GM23338 (cell line): ENCODE measurements around the gene DIAPH3. TPM values are rescaled to one million over a fixed set of nuclear protein-coding genes. Genes with fewer than 3 reads are reported as not detected.

Source experiments
- ATAC-seq: fragments of 200-7000 bp; cut with Tn5 transposase; 3 replicates; pipeline ENCODE4 v1.9.1; 2020
- DNase-seq: peaks from one replicate; pipeline ENCODE4 v3.0.0-alpha.2; 2015; ENCODE audit warnings: low spot score
- H2AFZ ChIP-seq: fragments of 200-600 bp; sonication (generic); 2 replicates; pipeline ENCODE4 v1.8.0; 2016; ENCODE audit warnings: antibody characterized with exemption, mild to moderate bottlenecking, moderate library complexity
- H3F3A ChIP-seq: fragments of 200-600 bp; sonication (generic); replicated peaks from 2 replicates; pipeline ENCODE4 v1.8.0; 2017; ENCODE audit warnings: antibody characterized with exemption, mixed run types, low read depth
- H3K27ac ChIP-seq: fragments of 200-600 bp; sonication (generic); 2 replicates; pipeline ENCODE4 v1.6.1; 2016; ENCODE audit warnings: low read depth
- H3K27me3 ChIP-seq: fragments of 200-600 bp; sonication (generic); 2 replicates; pipeline ENCODE4 v1.8.0; 2016; ENCODE audit warnings: mild to moderate bottlenecking, mixed run types, moderate library complexity; ENCODE audit not compliant: insufficient read depth
- H3K36me3 ChIP-seq: fragments of 200-600 bp; sonication (generic); 2 replicates; pipeline ENCODE4 v1.8.0; 2016; ENCODE audit warnings: mild to moderate bottlenecking; ENCODE audit not compliant: insufficient read depth
- H3K4me1 ChIP-seq: fragments of 200-600 bp; sonication (generic); 2 replicates; pipeline ENCODE4 v1.8.0; 2016; ENCODE audit warnings: mild to moderate bottlenecking, moderate library complexity; ENCODE audit not compliant: insufficient read depth
- H3K4me2 ChIP-seq: fragments of 200-600 bp; sonication (generic); 2 replicates; pipeline ENCODE4 v1.7.1; 2017; ENCODE audit warnings: mixed run types
- H3K4me3 ChIP-seq: fragments of 200-600 bp; sonication (generic); 2 replicates; pipeline ENCODE4 v1.6.1; 2016; ENCODE audit warnings: mixed run types
- H3K79me2 ChIP-seq: fragments of 200-600 bp; sonication (generic); replicated peaks from 2 replicates; pipeline ENCODE4 v1.8.0; 2017; ENCODE audit warnings: mild to moderate bottlenecking; ENCODE audit not compliant: insufficient read depth
- H3K9me2 ChIP-seq: fragments of 200-600 bp; sonication (generic); 2 replicates; pipeline ENCODE4 v1.8.0; 2017; ENCODE audit not compliant: insufficient read depth
- H4K20me1 ChIP-seq: fragments of 200-600 bp; sonication (generic); replicated peaks from 2 replicates; pipeline ENCODE4 v1.8.0; 2017; ENCODE audit warnings: mild to moderate bottlenecking; ENCODE audit not compliant: insufficient read depth
- H3K27ac Mint-ChIP-seq: 2 replicates; pipeline ENCODE4 v1.8.0; 2020; ENCODE audit warnings: inconsistent platforms, mild to moderate bottlenecking, moderate library complexity, mixed read lengths
- H3K27me3 Mint-ChIP-seq: 3 replicates; pipeline ENCODE4 v1.8.0; 2022; ENCODE audit warnings: low read depth, mild to moderate bottlenecking, moderate library complexity, mixed read lengths, inconsistent platforms; ENCODE audit not compliant: insufficient read depth, poor library complexity
- H3K36me3 Mint-ChIP-seq: 3 replicates; pipeline ENCODE4 v1.8.0; 2021; ENCODE audit warnings: low read depth, mild to moderate bottlenecking, inconsistent platforms, moderate library complexity, mixed read lengths
- H3K4me1 Mint-ChIP-seq: 3 replicates; pipeline ENCODE4 v1.8.0; 2020; ENCODE audit warnings: mild to moderate bottlenecking, inconsistent platforms, mixed read lengths
- H3K4me3 Mint-ChIP-seq: 3 replicates; pipeline ENCODE4 v1.8.0; 2021; ENCODE audit warnings: moderate library complexity, mild to moderate bottlenecking, inconsistent platforms, mixed read lengths
- H3K9me3 Mint-ChIP-seq: 3 replicates; pipeline ENCODE4 v1.8.0; 2020; ENCODE audit warnings: moderate library complexity, mild to moderate bottlenecking, inconsistent platforms, mixed read lengths
- CREB1 ChIP-seq: fragments of 250-450 bp; sonication (Bioruptor Pico); IDR thresholded peaks from 2 replicates; pipeline ENCODE4 v1.5.0; 2020; ENCODE audit warnings: low read depth, mild to moderate bottlenecking, moderate library complexity
- EZH2 ChIP-seq: fragments of 200-600 bp; sonication (generic); IDR thresholded peaks from one replicate; pipeline ENCODE4 v1.8.0; 2017; ENCODE audit warnings: antibody characterized with exemption, mild to moderate bottlenecking, low read depth; ENCODE audit not compliant: unreplicated experiment
- EZH2phosphoT487 ChIP-seq: fragments of 200-600 bp; sonication (generic); IDR thresholded peaks from one replicate; pipeline ENCODE4 v1.8.1; 2018; ENCODE audit warnings: antibody characterized with exemption; ENCODE audit not compliant: unreplicated experiment
- JUNB ChIP-seq: IDR thresholded peaks from one replicate; pipeline ENCODE4 v1.6.1; 2016; ENCODE audit warnings: antibody characterized with exemption; ENCODE audit not compliant: unreplicated experiment
- POLR2AphosphoS5 ChIP-seq: IDR thresholded peaks from 2 replicates; pipeline ENCODE4 v1.6.1; 2016; ENCODE audit warnings: antibody characterized with exemption, low read depth
- STAT1 ChIP-seq: IDR thresholded peaks from one replicate; pipeline ENCODE4 v1.6.1; 2016; ENCODE audit warnings: antibody characterized with exemption; ENCODE audit not compliant: unreplicated experiment
- ZNF331 ChIP-seq: fragments of 250-450 bp; sonication (Bioruptor Pico); IDR thresholded peaks from 2 replicates; pipeline ENCODE4 v1.5.0; 2020; ENCODE audit warnings: low read depth, mild to moderate bottlenecking, moderate library complexity
- ZNF462 ChIP-seq: fragments of 250-450 bp; sonication (Bioruptor Pico); IDR thresholded peaks from 2 replicates; pipeline ENCODE4 v1.5.0; 2020; ENCODE audit warnings: mild to moderate bottlenecking, moderate library complexity
- polyA plus RNA-seq: library from polyadenylated mRNA; unstranded; fragments of >200 nt; fragmentation: Nextera tagmentation; extraction: Ambion mirVana; gene quantifications from 2 replicates; pipeline ENCODE4 v1.2.1, GENCODE V29; 2016
- total RNA-seq: library from RNA; depleted of rRNA; stranded (reverse); fragments of >200 nt; shearing (Covaris generic); gene quantifications from 2 replicates; pipeline ENCODE4 v1.2.3, GENCODE V29; 2014
- TF ChIP-seq, protein P1 (sequence below): IDR thresholded peaks from 2 replicates; pipeline ENCODE4 v1.6.1; 2016; ENCODE audit warnings: antibody characterized with exemption
- TF ChIP-seq, protein P2 (sequence below), 2 experiments: fragments of 200-600 bp in 1 of 2; sonication (generic) in 1 of 2; conservative IDR thresholded peaks; 2 replicates each; pipeline versions ENCODE4 v1.5.1 to v1.6.1; 2016 to 2017; ENCODE audit warnings: antibody characterized with exemption in 2 of 2, low read depth in 2 of 2, mild to moderate bottlenecking in 2 of 2, moderate library complexity in 1 of 2

The DIAPH3 gene
- total and polyA plus RNA-seq, 2 experiments from 2014 or later = 23.4 to 30.2 TPM

GRCh38 chr13:59978862-59979261 is 184.9 kb downstream of the DIAPH3 start:
- H2AFZ ChIP-seq = no peak overlapping the region
- H3K36me3 ChIP-seq = no peaks in the 10 kb centered on the region
- H3K4me1 ChIP-seq = no peaks in the 10 kb centered on the region; the same call in 1 of the 2 replicates
- TF ChIP-seq JUNB (no peak), ZNF462 (CRISPR knock-in tag) (no peak), ZNF331 (CRISPR knock-in tag) (no peak), EZH2 (no peak), STAT1 (no peak), EZH2phosphoT487 (no peak), POLR2AphosphoS5 (no peak), CREB1 (no peak)
- TF ChIP-seq, protein P1, sequence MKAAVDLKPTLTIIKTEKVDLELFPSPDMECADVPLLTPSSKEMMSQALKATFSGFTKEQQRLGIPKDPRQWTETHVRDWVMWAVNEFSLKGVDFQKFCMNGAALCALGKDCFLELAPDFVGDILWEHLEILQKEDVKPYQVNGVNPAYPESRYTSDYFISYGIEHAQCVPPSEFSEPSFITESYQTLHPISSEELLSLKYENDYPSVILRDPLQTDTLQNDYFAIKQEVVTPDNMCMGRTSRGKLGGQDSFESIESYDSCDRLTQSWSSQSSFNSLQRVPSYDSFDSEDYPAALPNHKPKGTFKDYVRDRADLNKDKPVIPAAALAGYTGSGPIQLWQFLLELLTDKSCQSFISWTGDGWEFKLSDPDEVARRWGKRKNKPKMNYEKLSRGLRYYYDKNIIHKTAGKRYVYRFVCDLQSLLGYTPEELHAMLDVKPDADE = no peak
- TF ChIP-seq, protein P2, sequence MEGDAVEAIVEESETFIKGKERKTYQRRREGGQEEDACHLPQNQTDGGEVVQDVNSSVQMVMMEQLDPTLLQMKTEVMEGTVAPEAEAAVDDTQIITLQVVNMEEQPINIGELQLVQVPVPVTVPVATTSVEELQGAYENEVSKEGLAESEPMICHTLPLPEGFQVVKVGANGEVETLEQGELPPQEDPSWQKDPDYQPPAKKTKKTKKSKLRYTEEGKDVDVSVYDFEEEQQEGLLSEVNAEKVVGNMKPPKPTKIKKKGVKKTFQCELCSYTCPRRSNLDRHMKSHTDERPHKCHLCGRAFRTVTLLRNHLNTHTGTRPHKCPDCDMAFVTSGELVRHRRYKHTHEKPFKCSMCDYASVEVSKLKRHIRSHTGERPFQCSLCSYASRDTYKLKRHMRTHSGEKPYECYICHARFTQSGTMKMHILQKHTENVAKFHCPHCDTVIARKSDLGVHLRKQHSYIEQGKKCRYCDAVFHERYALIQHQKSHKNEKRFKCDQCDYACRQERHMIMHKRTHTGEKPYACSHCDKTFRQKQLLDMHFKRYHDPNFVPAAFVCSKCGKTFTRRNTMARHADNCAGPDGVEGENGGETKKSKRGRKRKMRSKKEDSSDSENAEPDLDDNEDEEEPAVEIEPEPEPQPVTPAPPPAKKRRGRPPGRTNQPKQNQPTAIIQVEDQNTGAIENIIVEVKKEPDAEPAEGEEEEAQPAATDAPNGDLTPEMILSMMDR (conservative IDR thresholded peaks at IDR 0.05; ENCODE audit: low read depth in 2 of 2) = no peak
- H3K27me3 ChIP-seq = no peaks in the 10 kb centered on the region
- ATAC-seq = no peak
- Mint-ChIP-seq H3K36me3 (no peaks in the 10 kb centered on the region), H3K27me3 (peaks cover 2% of the 10 kb centered on the region), H3K4me3 (no peak overlapping the region), H3K9me3 (no peaks in the 10 kb centered on the region), H3K27ac (no peak overlapping the region), H3K4me1 (peaks cover 3% of the 10 kb centered on the region; the same call in 2 of the 3 replicates)
- H3K79me2 ChIP-seq = no peaks in the 10 kb centered on the region
- DNase-seq = no peak
- no peaks in the 10 kb centered on the region for H3K9me2 ChIP-seq
- no peak overlapping the region for H3K27ac ChIP-seq
- no peaks in the 10 kb centered on the region for H3F3A ChIP-seq
- no peaks in the 10 kb centered on the region for H4K20me1 ChIP-seq
- H3K4me3 ChIP-seq = no peak overlapping the region
- no peak overlapping the region for H3K4me2 ChIP-seq
